Measurements from ENCODE around the gene SFR1. TPM values are rescaled to one million over a fixed set of nuclear protein-coding genes. Genes with fewer than 3 reads are reported as not detected.
A peak's percentile ranks its signal among the peaks of the same experiment; 100 is the strongest.

Gene SFR1
- total and polyA plus RNA-seq, 4 donors: 0.83 to 5.5 (median 1.6) TPM

- peak overlapping the region; percentile 90 to 100 for H3K27ac ChIP-seq (ENCODE audit: low read depth in 1 of 2, low read length in 2 of 2)
- peak overlapping the region in 2 of 3 donors; percentile 64 to 75 for H3K4me3 ChIP-seq (ENCODE audit: low read depth in 1 of 3, low read length in 3 of 3)
- no peaks in the 10 kb centered on the region for H3K36me3 ChIP-seq (ENCODE audit: control insufficient read depth in 4 of 4, insufficient read depth in 3 of 4, low read depth in 1 of 4, low read length in 3 of 4)
- peaks cover 0 to 7% (median 4%) of the 10 kb centered on the region in 4 donors for H3K4me1 ChIP-seq (ENCODE audit: control insufficient read depth in 4 of 4, insufficient read depth in 4 of 4, low read length in 3 of 4)
- 64% methylated on average over 2 of the region's 2 CpGs for WGBS
- H3K9ac ChIP-seq (ENCODE audit: low read depth in 1 of 2, low read length in 2 of 2): peak overlapping the region in 1 of 2 donors; percentile 73
- no peak for TF ChIP-seq NR2F2 (IDR thresholded peaks at IDR 0.05)
- H3K27me3 ChIP-seq (ENCODE audit: control insufficient read depth in 4 of 4, insufficient read depth in 4 of 4, low read length in 3 of 4): no peaks in the 10 kb centered on the region
- no peak for DNase-seq (ENCODE audit: low spot score)
- H3K9me3 ChIP-seq (ENCODE audit: control insufficient read depth in 4 of 4, low read length in 3 of 4): no peaks in the 10 kb centered on the region
Observed at GRCh38 chr10:104120512-104120902, 1.5 kb upstream of the SFR1 start.

GRCh38 chr10:104120903-104121484, 977 bp upstream of the SFR1 start:
- WGBS: under 1% methylated on average over 28 of the region's 28 CpGs
- Histone ChIP-seq H3K9me3 (ENCODE audit: control insufficient read depth in 4 of 4, low read length in 3 of 4) (no peaks in the 10 kb centered on the region), H3K27me3 (ENCODE audit: control insufficient read depth in 4 of 4, insufficient read depth in 4 of 4, low read length in 3 of 4) (no peaks in the 10 kb centered on the region), H3K4me1 (ENCODE audit: control insufficient read depth in 4 of 4, insufficient read depth in 4 of 4, low read length in 3 of 4) (peaks cover 0 to 7% (median 4%) of the 10 kb centered on the region in 4 donors), H3K36me3 (ENCODE audit: control insufficient read depth in 4 of 4, insufficient read depth in 3 of 4, low read depth in 1 of 4, low read length in 3 of 4) (no peaks in the 10 kb centered on the region), H3K4me3 (ENCODE audit: low read depth in 1 of 3, low read length in 3 of 3) (peak overlapping the region; percentile 64 to 82 (median 75)), H3K27ac (ENCODE audit: low read depth in 1 of 2, low read length in 2 of 2) (peak overlapping the region; percentile 90 to 100), H3K9ac (ENCODE audit: low read depth in 1 of 2, low read length in 2 of 2) (peak overlapping the region; percentile 84 to 99)
- TF ChIP-seq EGR1 (IDR thresholded peaks at IDR 0.05; ENCODE audit: low read depth in 2 of 2): no peak
- peak; percentile 85 for TF ChIP-seq YY1 (IDR thresholded peaks at IDR 0.05)
- peak; percentile 63 for TF ChIP-seq SP1 (IDR thresholded peaks at IDR 0.05)
- TF ChIP-seq TAF1 (conservative IDR thresholded peaks at IDR 0.05): no peak
- TF ChIP-seq, protein P1, sequence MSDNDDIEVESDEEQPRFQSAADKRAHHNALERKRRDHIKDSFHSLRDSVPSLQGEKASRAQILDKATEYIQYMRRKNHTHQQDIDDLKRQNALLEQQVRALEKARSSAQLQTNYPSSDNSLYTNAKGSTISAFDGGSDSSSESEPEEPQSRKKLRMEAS (IDR thresholded peaks at IDR 0.05): peak; percentile 59
- TF ChIP-seq, protein P2, sequence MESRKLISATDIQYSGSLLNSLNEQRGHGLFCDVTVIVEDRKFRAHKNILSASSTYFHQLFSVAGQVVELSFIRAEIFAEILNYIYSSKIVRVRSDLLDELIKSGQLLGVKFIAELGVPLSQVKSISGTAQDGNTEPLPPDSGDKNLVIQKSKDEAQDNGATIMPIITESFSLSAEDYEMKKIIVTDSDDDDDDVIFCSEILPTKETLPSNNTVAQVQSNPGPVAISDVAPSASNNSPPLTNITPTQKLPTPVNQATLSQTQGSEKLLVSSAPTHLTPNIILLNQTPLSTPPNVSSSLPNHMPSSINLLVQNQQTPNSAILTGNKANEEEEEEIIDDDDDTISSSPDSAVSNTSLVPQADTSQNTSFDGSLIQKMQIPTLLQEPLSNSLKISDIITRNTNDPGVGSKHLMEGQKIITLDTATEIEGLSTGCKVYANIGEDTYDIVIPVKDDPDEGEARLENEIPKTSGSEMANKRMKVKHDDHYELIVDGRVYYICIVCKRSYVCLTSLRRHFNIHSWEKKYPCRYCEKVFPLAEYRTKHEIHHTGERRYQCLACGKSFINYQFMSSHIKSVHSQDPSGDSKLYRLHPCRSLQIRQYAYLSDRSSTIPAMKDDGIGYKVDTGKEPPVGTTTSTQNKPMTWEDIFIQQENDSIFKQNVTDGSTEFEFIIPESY (IDR thresholded peaks at IDR 0.05): peak; percentile 13
- TF ChIP-seq, protein P3, sequence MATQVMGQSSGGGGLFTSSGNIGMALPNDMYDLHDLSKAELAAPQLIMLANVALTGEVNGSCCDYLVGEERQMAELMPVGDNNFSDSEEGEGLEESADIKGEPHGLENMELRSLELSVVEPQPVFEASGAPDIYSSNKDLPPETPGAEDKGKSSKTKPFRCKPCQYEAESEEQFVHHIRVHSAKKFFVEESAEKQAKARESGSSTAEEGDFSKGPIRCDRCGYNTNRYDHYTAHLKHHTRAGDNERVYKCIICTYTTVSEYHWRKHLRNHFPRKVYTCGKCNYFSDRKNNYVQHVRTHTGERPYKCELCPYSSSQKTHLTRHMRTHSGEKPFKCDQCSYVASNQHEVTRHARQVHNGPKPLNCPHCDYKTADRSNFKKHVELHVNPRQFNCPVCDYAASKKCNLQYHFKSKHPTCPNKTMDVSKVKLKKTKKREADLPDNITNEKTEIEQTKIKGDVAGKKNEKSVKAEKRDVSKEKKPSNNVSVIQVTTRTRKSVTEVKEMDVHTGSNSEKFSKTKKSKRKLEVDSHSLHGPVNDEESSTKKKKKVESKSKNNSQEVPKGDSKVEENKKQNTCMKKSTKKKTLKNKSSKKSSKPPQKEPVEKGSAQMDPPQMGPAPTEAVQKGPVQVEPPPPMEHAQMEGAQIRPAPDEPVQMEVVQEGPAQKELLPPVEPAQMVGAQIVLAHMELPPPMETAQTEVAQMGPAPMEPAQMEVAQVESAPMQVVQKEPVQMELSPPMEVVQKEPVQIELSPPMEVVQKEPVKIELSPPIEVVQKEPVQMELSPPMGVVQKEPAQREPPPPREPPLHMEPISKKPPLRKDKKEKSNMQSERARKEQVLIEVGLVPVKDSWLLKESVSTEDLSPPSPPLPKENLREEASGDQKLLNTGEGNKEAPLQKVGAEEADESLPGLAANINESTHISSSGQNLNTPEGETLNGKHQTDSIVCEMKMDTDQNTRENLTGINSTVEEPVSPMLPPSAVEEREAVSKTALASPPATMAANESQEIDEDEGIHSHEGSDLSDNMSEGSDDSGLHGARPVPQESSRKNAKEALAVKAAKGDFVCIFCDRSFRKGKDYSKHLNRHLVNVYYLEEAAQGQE (IDR thresholded peaks at IDR 0.05): no peak
- TF ChIP-seq, protein P4, sequence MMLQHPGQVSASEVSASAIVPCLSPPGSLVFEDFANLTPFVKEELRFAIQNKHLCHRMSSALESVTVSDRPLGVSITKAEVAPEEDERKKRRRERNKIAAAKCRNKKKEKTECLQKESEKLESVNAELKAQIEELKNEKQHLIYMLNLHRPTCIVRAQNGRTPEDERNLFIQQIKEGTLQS (IDR thresholded peaks at IDR 0.05): no peak
- TF ChIP-seq HNF4A (conservative IDR thresholded peaks at IDR 0.05): peak in 1 of 2 donors; percentile 14
- TF ChIP-seq RXRA (IDR thresholded peaks at IDR 0.05): peak in 1 of 2 donors; percentile 13
- DNase-seq (ENCODE audit: low spot score): peak; percentile 79
